Cardiac fibroblast (primary cell): ENCODE data around the gene COMMD9.

Experiments
- DNase-seq, 2 donors: peaks; one replicate each; pipeline versions ENCODE4 v3.0.0 to v3.0.0-alpha.2; 2010; ENCODE audit warnings: low read depth in 2 of 2
- H3K4me3 ChIP-seq, 2 donors: replicated peaks in 1 of 2; 1 replicate in 1 of 2; 2 replicates in 1 of 2; pipeline ENCODE4 v1.5.1; 2011; ENCODE audit warnings: low read depth in 2 of 2, low read length in 2 of 2, mild to moderate bottlenecking in 2 of 2, moderate library complexity in 1 of 2
- TF ChIP-seq, protein P1 (sequence below): IDR thresholded peaks from one replicate; pipeline ENCODE4 v1.5.1; 2011; ENCODE audit warnings: low read depth, mild to moderate bottlenecking, low read length, inconsistent platforms

Gene COMMD9

DNA sequence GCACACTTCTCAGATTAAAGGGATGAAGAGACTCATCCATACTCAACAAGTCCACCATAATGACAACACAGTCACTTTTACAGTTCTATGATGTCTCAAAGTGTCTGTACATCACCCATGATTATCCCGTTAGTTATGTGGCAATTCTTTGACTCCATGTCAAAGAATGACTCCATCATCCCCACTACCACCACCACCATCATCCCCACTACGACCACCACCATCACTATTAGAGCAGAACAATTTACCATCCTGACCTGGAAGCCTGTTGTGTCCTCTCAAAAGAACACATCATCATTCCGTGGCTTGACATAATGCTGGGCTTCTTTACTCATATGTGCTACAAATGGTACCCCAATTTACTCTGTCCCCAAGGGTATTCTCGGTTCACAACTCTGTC lies 20.6 kb upstream of the COMMD9 start:
- DNase-seq = no peak
- H3K4me3 ChIP-seq = no peak overlapping the region
- TF ChIP-seq, protein P1, sequence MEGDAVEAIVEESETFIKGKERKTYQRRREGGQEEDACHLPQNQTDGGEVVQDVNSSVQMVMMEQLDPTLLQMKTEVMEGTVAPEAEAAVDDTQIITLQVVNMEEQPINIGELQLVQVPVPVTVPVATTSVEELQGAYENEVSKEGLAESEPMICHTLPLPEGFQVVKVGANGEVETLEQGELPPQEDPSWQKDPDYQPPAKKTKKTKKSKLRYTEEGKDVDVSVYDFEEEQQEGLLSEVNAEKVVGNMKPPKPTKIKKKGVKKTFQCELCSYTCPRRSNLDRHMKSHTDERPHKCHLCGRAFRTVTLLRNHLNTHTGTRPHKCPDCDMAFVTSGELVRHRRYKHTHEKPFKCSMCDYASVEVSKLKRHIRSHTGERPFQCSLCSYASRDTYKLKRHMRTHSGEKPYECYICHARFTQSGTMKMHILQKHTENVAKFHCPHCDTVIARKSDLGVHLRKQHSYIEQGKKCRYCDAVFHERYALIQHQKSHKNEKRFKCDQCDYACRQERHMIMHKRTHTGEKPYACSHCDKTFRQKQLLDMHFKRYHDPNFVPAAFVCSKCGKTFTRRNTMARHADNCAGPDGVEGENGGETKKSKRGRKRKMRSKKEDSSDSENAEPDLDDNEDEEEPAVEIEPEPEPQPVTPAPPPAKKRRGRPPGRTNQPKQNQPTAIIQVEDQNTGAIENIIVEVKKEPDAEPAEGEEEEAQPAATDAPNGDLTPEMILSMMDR = no peak

DNA sequence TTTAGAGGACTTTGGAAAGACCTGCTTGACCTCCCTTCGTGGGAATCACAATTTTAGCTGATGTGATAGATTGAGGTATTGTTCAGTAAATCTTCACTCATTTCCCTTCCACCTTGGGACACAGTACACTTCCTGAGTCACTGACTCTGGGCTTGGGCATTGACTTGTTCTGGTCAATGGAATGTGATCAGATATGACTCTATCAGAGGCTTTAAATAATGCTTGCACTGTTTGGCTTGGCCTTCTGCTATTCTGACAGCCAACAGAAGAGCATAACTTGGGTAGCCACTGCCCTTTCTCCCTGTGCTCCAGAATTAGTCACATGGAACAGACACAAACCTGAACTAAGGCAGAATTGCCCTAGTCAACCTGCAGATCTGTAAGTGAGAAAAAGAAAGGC lies 19.4 kb upstream of the COMMD9 start:
- no peak overlapping the region for H3K4me3 ChIP-seq
- TF ChIP-seq, protein P1 = no peak
- peak in 1 of 2 donors; percentile 23 for DNase-seq

DNA sequence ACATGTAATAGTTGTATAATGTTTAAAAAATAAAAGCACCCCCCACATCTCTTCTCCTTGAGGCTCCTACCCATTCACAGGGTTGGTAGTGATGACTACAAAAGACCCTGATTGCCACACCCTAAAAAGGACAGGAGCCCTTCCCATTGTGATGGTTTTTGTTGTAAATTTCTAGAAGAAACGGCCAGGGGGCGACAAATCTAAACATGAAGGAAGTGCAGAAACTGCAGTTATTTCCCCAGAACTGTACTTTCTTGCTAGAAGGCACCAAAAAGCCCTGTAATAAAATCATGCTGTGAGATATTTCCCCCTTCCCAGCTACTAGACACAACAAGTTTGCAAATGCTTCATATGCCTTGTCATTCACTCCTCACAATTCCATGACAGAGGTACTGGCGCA lies 17.7 kb upstream of the COMMD9 start:
- TF ChIP-seq, protein P1 = peak; percentile 61
- DNase-seq = peak; percentile 75 to 78
- H3K4me3 ChIP-seq = no peak overlapping the region

DNA sequence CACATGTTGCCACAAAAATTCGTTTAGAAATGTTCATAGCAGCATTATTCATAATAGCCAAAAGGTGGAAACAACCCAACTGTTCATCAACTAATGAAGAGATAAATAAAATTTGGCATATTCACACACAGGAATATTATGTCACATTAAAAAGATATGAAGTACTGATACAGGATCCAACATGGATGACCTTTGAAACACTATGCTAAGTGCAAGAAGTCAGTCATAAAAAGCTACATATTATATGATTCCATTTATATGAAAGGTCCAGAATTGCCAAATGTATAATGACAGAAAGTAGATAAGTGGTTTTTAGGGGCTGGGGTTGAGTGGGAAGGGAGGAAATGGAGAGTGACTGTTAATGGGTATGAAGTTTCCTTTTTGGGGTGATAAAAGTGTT lies 15.8 kb upstream of the COMMD9 start:
- no peak for DNase-seq
- TF ChIP-seq, protein P1 = no peak
- H3K4me3 ChIP-seq = no peak overlapping the region

DNA sequence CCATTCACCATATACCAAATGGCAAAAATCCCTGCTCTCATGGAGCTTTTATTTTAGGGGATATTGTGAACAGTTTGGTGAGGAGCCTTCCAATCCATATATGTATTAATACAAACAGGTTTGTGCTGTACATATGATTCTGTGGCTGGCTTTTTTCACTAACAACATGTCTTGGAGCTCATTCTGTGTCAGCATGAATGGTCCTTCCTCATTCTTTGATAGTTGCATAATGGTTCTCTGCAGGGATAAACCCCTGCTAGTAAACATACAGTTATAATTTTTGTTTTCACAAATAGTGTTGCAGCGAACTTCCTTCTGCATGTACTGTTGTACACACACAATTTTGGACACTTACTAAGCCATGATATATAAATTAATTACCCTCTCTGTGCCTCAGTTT lies 15.1 kb upstream of the COMMD9 start:
- DNase-seq = peak; percentile 10 to 27
- TF ChIP-seq, protein P1 = no peak
- H3K4me3 ChIP-seq = no peak overlapping the region

DNA sequence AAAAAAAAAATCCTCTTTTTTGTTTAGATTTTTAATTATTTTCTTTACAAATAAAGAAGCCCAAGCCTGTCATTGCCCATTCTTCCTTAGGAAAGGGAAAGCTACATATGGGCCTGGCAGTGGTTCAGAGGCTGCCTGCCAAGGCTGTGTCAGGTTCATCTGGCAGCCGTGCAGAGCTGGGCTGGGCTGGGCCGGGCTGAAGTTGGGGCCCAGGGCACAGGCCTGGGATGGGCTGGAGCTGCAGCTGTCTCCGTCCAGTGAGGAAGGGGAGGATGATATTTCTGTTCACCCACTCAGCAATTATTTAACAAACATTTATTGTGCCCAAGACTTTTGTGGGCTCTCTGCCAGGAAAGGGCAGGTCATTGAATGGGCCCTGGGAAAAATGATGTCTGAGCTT lies 11.4 kb upstream of the COMMD9 start:
- peak; percentile 47 to 91 for DNase-seq
- TF ChIP-seq, protein P1 = no peak
- H3K4me3 ChIP-seq = no peak overlapping the region

DNA sequence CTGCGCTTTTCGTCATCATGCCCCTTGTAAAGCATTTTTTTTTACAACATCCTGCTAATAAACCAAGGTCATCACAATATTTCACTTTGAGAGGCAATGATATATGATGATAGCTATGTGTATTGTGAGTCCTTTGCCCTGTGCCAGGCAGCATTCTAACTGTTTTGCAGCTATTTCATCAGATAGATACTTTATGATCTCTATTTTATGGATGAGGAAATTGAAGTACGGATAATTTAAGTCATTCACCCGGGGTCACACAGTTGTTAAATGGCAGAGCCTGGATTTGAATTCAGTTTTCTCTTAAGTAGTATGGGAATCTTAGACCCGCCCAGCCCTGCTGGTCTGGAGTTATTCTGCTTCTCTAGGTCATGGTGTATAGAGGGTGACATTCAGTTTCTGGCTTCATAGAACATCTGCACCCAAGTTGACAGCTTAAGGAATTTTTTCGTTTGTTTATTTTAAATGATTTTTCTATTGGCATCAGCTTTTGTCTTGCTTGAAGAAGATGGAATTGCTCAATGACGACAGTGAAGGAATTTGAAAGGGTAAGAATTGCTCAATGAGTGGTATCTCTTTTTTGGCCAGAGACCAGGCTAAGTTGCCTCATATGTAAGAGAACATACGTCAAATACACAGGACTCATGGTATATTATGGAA lies 7.8 kb upstream of the COMMD9 start:
- TF ChIP-seq, protein P1 = no peak
- H3K4me3 ChIP-seq = no peak overlapping the region
- DNase-seq = peak; percentile 96 to 97
